Left ventricle myocardium inferior (tissue), 1 donor: ENCODE results near the gene CCR2. TPM values are rescaled to one million over a fixed set of nuclear protein-coding genes. Genes with fewer than 3 reads are reported as not detected.

ENCODE experiments used
- DNase-seq: peaks from one replicate; pipeline ENCODE4 v3.0.0-alpha.2; 2020
- H3K27ac ChIP-seq: fragments of 200-600 bp; replicated peaks from 2 replicates; pipeline ENCODE4 v1.8.0; 2021
- H3K27me3 ChIP-seq: fragments of 200-600 bp; 2 replicates; pipeline ENCODE4 v1.8.0; 2021; ENCODE audit warnings: low read depth
- H3K36me3 ChIP-seq: fragments of 200-600 bp; 2 replicates; pipeline ENCODE4 v1.8.0; 2021
- H3K4me1 ChIP-seq: fragments of 200-600 bp; 2 replicates; pipeline ENCODE4 v1.8.0; 2021
- H3K4me3 ChIP-seq: fragments of 200-600 bp; 2 replicates; pipeline ENCODE4 v1.8.0; 2021; ENCODE audit warnings: mild to moderate bottlenecking, moderate library complexity
- H3K9me3 ChIP-seq: fragments of 200-600 bp; replicated peaks from 2 replicates; pipeline ENCODE4 v1.8.0; 2021
- CTCF ChIP-seq: fragments of 200-600 bp; IDR thresholded peaks from 2 replicates; pipeline ENCODE4 v1.8.0; 2021; ENCODE audit warnings: antibody characterized with exemption, mild to moderate bottlenecking, borderline replicate concordance
- intact Hi-C: fragments of 100-400 bp; cut with micrococcal nuclease; formaldehyde crosslinking; loops from one replicate; pipeline ENCODE4 v1.11.0; 2022
- total RNA-seq: library from RNA; stranded (reverse); fragmentation: NEBNext Ultra II Directional; extraction: Animal tissue kit (Norgen Biotek cat#: 25700); gene quantifications from one replicate; pipeline ENCODE4 v1.2.1, GENCODE V29; 2021
- donor health status: DM: no; HTN: yes; CAD: no; lungs with severe emphysema.

The CCR2 gene
- total RNA-seq, 1 donor from 2014 or later: 0.63 TPM

GRCh38 chr3:46406443-46406787 is 52.5 kb downstream of the CCR2 start:
- peak overlapping the region; percentile 60 for H3K4me3 ChIP-seq
- H3K36me3 ChIP-seq: no peaks in the 10 kb centered on the region
- no peaks in the 10 kb centered on the region for H3K9me3 ChIP-seq
- intact Hi-C loops: no loop called here
- peak overlapping the region; percentile 84 for H3K27ac ChIP-seq
- H3K27me3 ChIP-seq: no peaks in the 10 kb centered on the region
- DNase-seq: no peak
- H3K4me1 ChIP-seq: peaks cover 69% of the 10 kb centered on the region
- no peak for TF ChIP-seq CTCF

GRCh38 chr3:46406788-46407611 is 53.1 kb downstream of the CCR2 start, which contains the start of the genes CCR5AS and CCRL2:
CCR5AS (minus strand) TSS chr3:46407066.
CCRL2 (plus strand) TSS chr3:46407259; CDS start chr3:46408080, 821 bp downstream.
- H3K4me3 ChIP-seq: peak within 1 kb of the TSS; percentile 60
- peaks cover 75% of the 10 kb centered on the region for H3K4me1 ChIP-seq
- no peaks in the 10 kb centered on the region for H3K36me3 ChIP-seq
- no peak for TF ChIP-seq CTCF
- peak; percentile 45 for DNase-seq
- no peaks in the 10 kb centered on the region for H3K27me3 ChIP-seq
- H3K9me3 ChIP-seq: no peaks in the 10 kb centered on the region
- intact Hi-C loops: no loop called here
- H3K27ac ChIP-seq: peak within 1 kb of the TSS; percentile 84

GRCh38 chr3:46407970-46408369 is 54.1 kb downstream of the CCR2 start:
- no peaks in the 10 kb centered on the region for H3K9me3 ChIP-seq
- H3K27ac ChIP-seq: peak overlapping the region; percentile 84
- H3K27me3 ChIP-seq: no peaks in the 10 kb centered on the region
- peaks cover 84% of the 10 kb centered on the region for H3K4me1 ChIP-seq
- H3K36me3 ChIP-seq: no peaks in the 10 kb centered on the region
- no peak for DNase-seq
- intact Hi-C loops: no loop called here
- TF ChIP-seq CTCF: no peak
- H3K4me3 ChIP-seq: peak overlapping the region; percentile 60

GRCh38 chr3:46408853-46409252 is 54.9 kb downstream of the CCR2 start:
- Histone ChIP-seq H3K9me3 (no peaks in the 10 kb centered on the region), H3K27ac (no peak overlapping the region), H3K4me3 (no peak overlapping the region), H3K27me3 (no peaks in the 10 kb centered on the region), H3K4me1 (peaks cover 93% of the 10 kb centered on the region), H3K36me3 (no peaks in the 10 kb centered on the region)
- DNase-seq: no peak
- TF ChIP-seq CTCF: no peak
- intact Hi-C loops: no loop called here

GRCh38 chr3:46409739-46410489 is 56.0 kb downstream of the CCR2 start:
- Histone ChIP-seq H3K27ac (peak overlapping the region; percentile 16), H3K9me3 (no peaks in the 10 kb centered on the region), H3K36me3 (no peaks in the 10 kb centered on the region), H3K4me1 (peaks cover 96% of the 10 kb centered on the region), H3K4me3 (no peak overlapping the region), H3K27me3 (no peaks in the 10 kb centered on the region)
- no peak for DNase-seq
- intact Hi-C loops: no loop called here
- peak; percentile 15 for TF ChIP-seq CTCF

Other genes starting within 250 kb of the CCR2 start
- 2.0 TPM for gene CCR1, start 145.8 kb upstream of the CCR2 start, total RNA-seq
- gene CCR3, start 111.7 kb upstream of the CCR2 start, total RNA-seq: not detected
- 0.22 TPM for gene CCR5, start 16.8 kb downstream of the CCR2 start, total RNA-seq
- 1.5 TPM for gene CCRL2, start 53.1 kb downstream of the CCR2 start, total RNA-seq
- 2.7 TPM for gene LTF, start 110.8 kb downstream of the CCR2 start, total RNA-seq
- not detected for gene RTP3, start 143.9 kb downstream of the CCR2 start, total RNA-seq
- gene LRRC2, start 212.2 kb downstream of the CCR2 start, total RNA-seq: 114 TPM